ENCODE results near the gene GTF3C4. TPM values are rescaled to one million over a fixed set of nuclear protein-coding genes. Genes with fewer than 3 reads are reported as not detected.

Gene GTF3C4
- total RNA-seq, 2 donors from 2014 or later: 28.5 to 29.3 TPM

- Mint-ChIP-seq H3K27me3 (ENCODE audit: insufficient read depth) (no peaks in the 10 kb centered on the region), H3K4me3 (no peak overlapping the region), H3K36me3 (ENCODE audit: low read depth) (peaks cover 77% of the 10 kb centered on the region), H3K9me3 (no peaks in the 10 kb centered on the region), H3K27ac (peak overlapping the region; percentile 23), H3K4me1 (peaks cover 12% of the 10 kb centered on the region)
- Histone ChIP-seq H3K9me3 (ENCODE audit: control insufficient read depth, low read length) (no peaks in the 10 kb centered on the region), H3K4me1 (ENCODE audit: control insufficient read depth, insufficient read depth, low read length) (peaks cover 13% of the 10 kb centered on the region), H3K36me3 (ENCODE audit: control insufficient read depth, insufficient read depth, low read length) (peaks cover 99% of the 10 kb centered on the region), H3K27me3 (ENCODE audit: control insufficient read depth, insufficient read depth, low read length, poor library complexity, severe bottlenecking) (no peaks in the 10 kb centered on the region), H3K4me3 (ENCODE audit: low read length) (no peak overlapping the region), H3K9ac (ENCODE audit: extremely low read depth, low read length, poor library complexity, severe bottlenecking) (no peak overlapping the region), H3K27ac (ENCODE audit: low read depth, low read length) (no peak overlapping the region)
- 90 to 96% methylated on average over 2 to 7 of the region's 7 CpGs for WGBS, 2 experiments (ENCODE audit: insufficient coverage in 1 of 2, insufficient read length in 1 of 2)
- DNase-seq: no peak
- TF ChIP-seq CTCF (conservative IDR thresholded peaks at IDR 0.05): no peak
Observed at GRCh38 chr9:132646726-132647125, 23.5 kb upstream of the GTF3C4 start.

GRCh38 chr9:132647355-132647754 is 22.9 kb upstream of the GTF3C4 start:
- Mint-ChIP-seq H3K9me3 (no peaks in the 10 kb centered on the region), H3K4me3 (no peak overlapping the region), H3K4me1 (peaks cover 12% of the 10 kb centered on the region), H3K27ac (no peak overlapping the region), H3K36me3 (ENCODE audit: low read depth) (peaks cover 75% of the 10 kb centered on the region), H3K27me3 (ENCODE audit: insufficient read depth) (no peaks in the 10 kb centered on the region)
- no peak for DNase-seq
- no peak overlapping the region for H3K27ac ChIP-seq (ENCODE audit: low read depth, low read length)
- no peak overlapping the region for H3K9ac ChIP-seq (ENCODE audit: extremely low read depth, low read length, poor library complexity, severe bottlenecking)
- peaks cover 99% of the 10 kb centered on the region for H3K36me3 ChIP-seq (ENCODE audit: control insufficient read depth, insufficient read depth, low read length)
- no peaks in the 10 kb centered on the region for H3K27me3 ChIP-seq (ENCODE audit: control insufficient read depth, insufficient read depth, low read length, poor library complexity, severe bottlenecking)
- H3K4me3 ChIP-seq (ENCODE audit: low read length): no peak overlapping the region
- no peaks in the 10 kb centered on the region for H3K9me3 ChIP-seq (ENCODE audit: control insufficient read depth, low read length)
- WGBS, 2 experiments (ENCODE audit: insufficient coverage in 1 of 2, insufficient read length in 1 of 2): 79 to 87% methylated on average over 2 to 4 of the region's 4 CpGs
- no peak for TF ChIP-seq CTCF (conservative IDR thresholded peaks at IDR 0.05)
- H3K4me1 ChIP-seq (ENCODE audit: control insufficient read depth, insufficient read depth, low read length): peaks cover 13% of the 10 kb centered on the region

GRCh38 chr9:132647806-132648205 is 22.5 kb upstream of the GTF3C4 start:
- TF ChIP-seq CTCF (conservative IDR thresholded peaks at IDR 0.05): no peak
- Histone ChIP-seq H3K27me3 (ENCODE audit: control insufficient read depth, insufficient read depth, low read length, poor library complexity, severe bottlenecking) (no peaks in the 10 kb centered on the region), H3K9ac (ENCODE audit: extremely low read depth, low read length, poor library complexity, severe bottlenecking) (no peak overlapping the region), H3K4me3 (ENCODE audit: low read length) (no peak overlapping the region), H3K36me3 (ENCODE audit: control insufficient read depth, insufficient read depth, low read length) (peaks cover 99% of the 10 kb centered on the region), H3K4me1 (ENCODE audit: control insufficient read depth, insufficient read depth, low read length) (peaks cover 13% of the 10 kb centered on the region), H3K27ac (ENCODE audit: low read depth, low read length) (no peak overlapping the region), H3K9me3 (ENCODE audit: control insufficient read depth, low read length) (no peaks in the 10 kb centered on the region)
- Mint-ChIP-seq H3K36me3 (ENCODE audit: low read depth) (peaks cover 76% of the 10 kb centered on the region), H3K4me1 (peaks cover 12% of the 10 kb centered on the region), H3K9me3 (no peaks in the 10 kb centered on the region), H3K27me3 (ENCODE audit: insufficient read depth) (no peaks in the 10 kb centered on the region), H3K27ac (no peak overlapping the region), H3K4me3 (no peak overlapping the region)
- WGBS, 2 experiments (ENCODE audit: insufficient coverage in 1 of 2, insufficient read length in 1 of 2): 92 to 100% methylated on average over 1 to 2 of the region's 2 CpGs
- DNase-seq: no peak

Measured in endodermal cell (in vitro differentiated cells).